Measurements from ENCODE around the gene PIK3R5.

GRCh38 chr17:8868529-8868951 lies 97.0 kb downstream of the PIK3R5 start:
- TF ChIP-seq CTCF (IDR thresholded peaks at IDR 0.05) (no peak), POLR2A (IDR thresholded peaks at IDR 0.05) (no peak), POLR2AphosphoS5 (IDR thresholded peaks at IDR 0.05) (no peak), EP300 (IDR thresholded peaks at IDR 0.05) (no peak)

All from stomach (tissue), 4 donors.